NCI-H187 (cell line): ENCODE results near the gene DEDD.

ENCODE experiments used
- DNase-seq, 2 experiments: peaks; one replicate each; lab custom pipeline; 2025; lab: John Stamatoyannopoulos, UW

Gene DEDD

GRCh38 chr1:161091796-161092507, 40.5 kb downstream of the DEDD start:
- no peak for DNase-seq

DNA sequence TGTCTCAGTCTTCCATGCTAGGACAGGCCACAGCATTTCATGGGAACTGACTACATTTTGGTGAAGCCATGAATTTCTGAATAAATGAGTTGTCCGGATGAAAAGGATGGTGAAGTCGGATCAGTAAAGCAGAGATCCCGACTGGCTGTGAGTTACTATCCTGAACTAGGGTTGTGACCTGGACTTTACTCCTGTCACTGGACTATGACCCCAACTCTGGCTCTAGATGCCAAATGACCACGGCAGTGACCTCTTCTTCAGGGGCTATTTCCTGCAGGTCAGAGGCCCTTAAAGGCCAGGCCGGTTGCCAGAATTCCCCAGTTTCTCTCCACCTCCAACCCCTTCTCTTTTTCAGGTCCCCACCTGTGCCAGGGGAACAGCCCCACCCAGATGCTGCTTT, 41.4 kb downstream of the DEDD start:
- no peak for DNase-seq

- no peak for DNase-seq
Measured at GRCh38 chr1:161090617-161091016, 41.9 kb downstream of the DEDD start.

DNA sequence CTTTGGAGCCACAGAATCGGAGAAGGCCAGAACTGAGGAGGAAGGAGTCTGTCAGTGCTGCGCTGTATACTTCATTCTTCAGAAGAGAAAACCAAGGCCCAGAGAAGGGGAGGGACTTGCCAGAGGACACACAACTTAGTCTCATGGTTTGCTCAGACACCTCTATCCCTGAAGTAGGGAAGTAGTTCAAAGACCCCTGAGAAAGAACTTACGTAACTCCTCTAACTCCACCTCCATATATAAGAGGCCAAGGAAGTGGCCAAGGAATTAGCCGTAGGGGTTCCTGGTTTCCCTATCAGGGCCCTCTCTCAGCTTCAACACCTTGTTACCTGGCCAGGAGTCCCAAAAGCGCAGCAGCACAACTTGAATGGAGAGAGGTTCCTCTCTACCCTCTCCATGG, 42.5 kb downstream of the DEDD start:
- DNase-seq, result no peak

DNA sequence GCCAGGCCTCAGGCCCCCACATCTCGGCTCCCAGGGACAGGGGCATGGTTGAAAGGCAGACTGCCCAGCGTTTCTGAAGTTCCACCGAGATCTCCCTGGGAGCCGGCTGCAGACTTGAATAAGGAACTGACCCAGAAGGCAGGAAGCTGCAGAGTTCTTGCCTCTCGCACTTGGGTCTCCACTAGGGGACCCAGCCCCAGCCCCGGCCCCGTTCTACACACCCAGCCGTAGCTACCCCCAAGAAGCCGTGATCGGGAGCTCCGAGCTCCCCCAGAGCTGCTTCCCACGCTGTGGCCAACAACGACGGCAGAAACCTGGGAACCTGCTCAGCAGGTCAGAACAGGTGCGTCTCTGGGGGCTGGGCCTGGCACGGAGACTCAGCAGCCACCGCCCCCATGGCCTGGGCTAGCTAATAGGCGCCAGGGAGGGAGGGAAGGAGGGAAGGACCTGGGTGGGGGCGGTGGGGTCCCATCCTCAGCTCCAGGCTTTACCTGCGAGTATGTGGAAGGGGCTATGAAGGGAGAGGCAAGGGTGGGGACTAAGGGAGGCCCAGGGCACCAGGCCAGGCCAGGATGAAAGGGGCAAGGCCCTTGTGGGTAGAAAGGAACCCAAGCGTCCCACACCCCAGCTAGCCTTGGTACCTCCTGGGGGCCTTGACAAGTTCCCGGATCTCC, 43.1 kb downstream of the DEDD start, which contains the start of gene NECTIN4:
Gene NECTIN4 (minus strand): TSS at position 308 of the 674 bp plus-strand sequence. CDS start 262 bp downstream, at position 46.
- no peak for DNase-seq

DNA sequence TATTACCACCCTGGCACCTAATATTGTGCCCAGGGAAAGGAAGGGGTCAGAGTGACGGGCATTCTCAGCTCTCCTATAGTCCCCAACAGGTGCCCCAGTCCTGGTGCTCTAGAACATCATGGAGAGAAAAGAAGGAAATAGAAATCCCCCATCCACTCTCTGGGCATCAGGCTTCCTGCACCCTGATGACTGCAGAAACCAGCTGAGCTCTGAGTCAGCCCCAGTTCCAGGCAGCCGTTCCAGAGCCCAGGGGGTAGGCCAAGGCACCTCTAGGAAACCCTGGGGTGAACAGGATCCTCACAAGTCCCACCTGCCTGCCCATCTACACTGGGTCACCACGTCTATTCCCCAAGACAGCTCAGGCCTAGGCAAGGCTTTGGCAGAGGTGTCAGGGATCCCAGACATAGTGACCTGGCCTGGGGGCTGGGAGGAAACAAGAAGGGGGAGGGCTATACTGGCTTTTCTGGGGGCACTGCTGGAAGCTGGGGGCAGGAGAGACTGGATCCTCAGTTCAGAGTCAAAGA, 43.8 kb downstream of the DEDD start:
- DNase-seq, result no peak

DNA sequence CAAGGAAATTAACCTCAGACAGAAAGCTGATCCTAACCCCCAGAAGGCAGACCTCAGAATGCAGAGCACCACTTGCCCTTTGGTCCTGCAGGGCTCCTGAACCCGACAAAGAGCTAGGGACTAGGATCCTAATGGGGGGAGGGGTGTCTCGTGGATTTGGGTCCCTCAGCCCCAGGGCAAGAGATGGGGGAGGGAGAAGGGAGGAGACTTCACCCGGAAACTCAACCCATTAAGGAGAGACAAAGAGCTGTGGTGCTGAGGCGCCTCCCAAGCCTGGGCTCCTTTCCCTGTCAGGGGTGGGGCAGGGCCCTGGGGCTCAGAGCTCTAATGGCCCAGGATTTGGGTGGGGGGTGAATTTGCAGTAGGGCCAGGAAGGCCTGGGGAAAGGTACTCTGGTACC, 46.0 kb downstream of the DEDD start:
- no peak for DNase-seq

DNA sequence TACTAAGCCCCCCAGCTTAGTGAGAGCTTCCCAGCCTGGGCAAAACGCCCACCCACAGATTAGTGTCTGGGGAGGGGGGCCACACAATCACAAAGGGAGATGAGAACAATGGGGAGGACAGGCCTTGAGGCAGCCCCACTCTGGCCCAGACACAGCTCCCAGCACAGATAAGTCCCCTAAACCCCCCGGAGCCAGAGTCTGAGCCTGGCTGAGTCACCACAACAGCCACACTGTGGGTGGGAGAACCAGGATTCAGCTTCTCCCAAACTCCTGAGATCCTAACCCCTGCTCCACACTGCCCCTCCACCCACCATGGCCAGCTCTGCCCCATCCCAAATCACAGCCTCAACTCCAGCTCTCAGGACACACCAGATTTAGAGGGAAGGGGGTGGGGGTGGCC, 47.3 kb downstream of the DEDD start:
- no peak for DNase-seq

DNA sequence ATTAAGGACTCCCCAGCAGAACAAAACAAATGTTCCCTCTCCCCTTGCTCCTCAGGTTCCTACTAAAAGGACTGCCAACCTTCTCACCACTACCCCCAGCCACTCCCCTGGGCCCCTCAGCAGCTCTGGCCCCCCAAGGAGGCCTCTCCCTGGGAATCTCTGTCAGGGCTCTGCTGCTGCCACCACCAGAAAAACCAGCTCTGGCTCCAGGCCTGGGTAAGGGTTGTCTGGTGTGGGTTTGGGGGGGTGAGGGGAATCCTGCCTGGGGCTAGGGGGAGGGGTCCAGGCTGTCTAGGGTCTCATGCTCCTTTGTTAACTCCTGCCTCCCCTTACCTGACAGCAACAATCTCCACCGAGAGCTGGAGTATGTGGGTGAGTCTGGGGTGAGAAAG, 47.9 kb downstream of the DEDD start:
- no peak for DNase-seq

- DNase-seq, result no peak
Measured at GRCh38 chr1:161083748-161084596, 48.5 kb downstream of the DEDD start.

DNA sequence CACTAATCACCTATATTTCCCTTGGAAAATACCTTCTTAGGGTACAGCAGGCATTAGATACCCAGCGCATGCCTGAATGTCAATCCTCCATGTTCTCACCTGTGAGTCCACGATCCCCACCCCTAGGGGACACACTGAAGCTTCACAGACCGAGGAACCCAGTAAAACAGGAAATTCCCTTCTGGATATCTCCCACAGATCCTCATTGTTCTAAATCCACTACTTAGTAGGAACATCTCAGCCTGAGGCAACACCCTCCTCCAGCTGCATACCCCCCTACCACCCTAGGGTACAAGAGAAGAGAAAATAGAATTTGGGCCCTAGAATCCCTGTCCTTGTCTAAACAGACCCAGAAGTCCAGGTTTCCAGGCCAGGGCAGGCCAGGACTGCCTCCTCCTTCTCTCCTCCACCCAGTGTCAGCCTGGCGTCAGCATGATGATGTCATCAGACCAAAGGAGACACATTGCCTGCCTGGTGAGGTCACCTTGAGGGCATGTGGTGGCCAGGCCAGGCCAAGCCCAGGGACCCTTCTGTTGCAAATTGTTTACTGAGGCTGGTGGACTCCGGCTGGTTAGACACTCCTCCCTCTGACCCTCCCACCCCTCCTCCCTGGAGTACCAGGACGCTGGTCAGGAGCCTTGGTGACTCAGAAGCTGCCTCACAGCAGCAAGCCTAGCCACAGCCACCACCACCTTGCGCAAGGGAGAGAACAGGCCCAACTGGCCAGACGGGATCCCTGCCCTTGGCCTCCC, 49.3 kb downstream of the DEDD start:
- DNase-seq, result no peak

- DNase-seq, result no peak
Measured at GRCh38 chr1:161082483-161082882, 50.0 kb downstream of the DEDD start.

DNA sequence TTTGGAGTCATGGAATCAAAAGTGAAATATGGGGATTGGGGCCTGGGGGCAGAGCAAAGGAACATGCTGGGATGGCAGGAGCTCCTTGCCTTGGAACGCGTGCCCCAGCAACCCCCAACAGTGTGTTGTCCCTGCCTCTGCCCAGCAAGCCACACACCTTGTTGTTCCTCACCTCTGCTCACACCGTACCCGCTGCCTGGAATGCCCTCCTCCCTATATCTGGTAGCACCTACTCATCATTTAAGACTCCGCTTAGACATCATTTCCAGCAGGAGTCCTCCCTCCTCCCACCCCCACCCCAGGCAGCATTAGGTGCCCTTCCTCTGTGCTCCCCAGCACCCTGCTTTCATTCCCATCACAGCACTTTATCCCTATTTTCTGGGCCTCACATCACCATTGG, 50.9 kb downstream of the DEDD start:
- no peak for DNase-seq

GRCh38 chr1:161080441-161081405, 51.7 kb downstream of the DEDD start:
- DNase-seq, result no peak

DNA sequence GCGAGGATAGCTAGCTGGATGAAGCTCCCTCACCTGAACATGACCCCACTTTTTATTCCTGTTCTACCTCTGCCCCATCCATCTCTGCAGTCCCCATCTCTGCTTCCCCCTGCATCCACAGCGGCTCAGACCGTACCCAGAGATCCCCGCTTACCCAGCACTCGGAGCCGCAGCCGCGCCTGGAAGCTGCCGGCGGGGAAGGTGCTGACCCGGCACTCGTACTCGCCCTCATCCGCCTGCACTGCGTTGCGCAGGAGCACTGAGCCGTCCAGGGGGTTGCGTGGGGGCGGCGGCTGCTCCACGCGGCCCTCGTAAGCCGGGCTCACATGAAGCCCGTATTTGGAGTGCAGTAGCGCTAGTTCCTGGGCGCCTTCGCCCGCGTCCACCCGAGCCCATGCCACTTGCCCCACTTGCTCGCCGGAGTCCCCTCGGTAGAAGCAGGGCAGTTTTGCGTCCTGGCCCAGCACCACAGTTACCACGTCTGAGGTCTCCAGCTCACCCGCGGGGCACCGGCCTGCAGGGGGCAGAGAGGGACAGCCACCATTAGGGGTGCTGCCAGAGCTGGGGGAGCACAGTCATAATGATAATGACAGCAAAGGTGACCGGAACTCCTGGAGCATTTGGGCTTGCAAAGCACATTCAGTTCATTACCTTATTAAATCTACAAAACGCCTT, 52.9 kb downstream of the DEDD start:
- DNase-seq, result no peak

- no peak for DNase-seq
Measured at GRCh38 chr1:161077426-161077825, 55.0 kb downstream of the DEDD start.

DNA sequence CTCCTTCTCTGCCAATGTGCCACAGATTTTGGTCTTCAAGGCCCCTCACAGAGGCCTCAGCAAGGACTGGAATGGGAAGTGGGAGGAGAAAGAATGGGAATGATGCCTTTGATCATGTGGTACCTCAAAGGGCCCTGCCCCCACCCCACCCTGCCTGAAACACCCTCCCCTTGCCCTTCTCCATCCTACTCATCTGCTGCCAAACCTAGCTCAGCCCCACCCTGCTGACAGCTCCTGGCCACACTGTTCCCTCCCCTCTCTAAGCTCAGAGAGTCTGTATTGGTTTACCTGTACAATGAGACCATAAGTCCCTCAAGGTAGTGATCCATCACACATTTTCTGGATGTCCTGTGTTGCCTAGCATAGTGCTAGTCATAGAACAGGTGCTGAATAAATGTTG, 56.1 kb downstream of the DEDD start:
- DNase-seq, result no peak

DNA sequence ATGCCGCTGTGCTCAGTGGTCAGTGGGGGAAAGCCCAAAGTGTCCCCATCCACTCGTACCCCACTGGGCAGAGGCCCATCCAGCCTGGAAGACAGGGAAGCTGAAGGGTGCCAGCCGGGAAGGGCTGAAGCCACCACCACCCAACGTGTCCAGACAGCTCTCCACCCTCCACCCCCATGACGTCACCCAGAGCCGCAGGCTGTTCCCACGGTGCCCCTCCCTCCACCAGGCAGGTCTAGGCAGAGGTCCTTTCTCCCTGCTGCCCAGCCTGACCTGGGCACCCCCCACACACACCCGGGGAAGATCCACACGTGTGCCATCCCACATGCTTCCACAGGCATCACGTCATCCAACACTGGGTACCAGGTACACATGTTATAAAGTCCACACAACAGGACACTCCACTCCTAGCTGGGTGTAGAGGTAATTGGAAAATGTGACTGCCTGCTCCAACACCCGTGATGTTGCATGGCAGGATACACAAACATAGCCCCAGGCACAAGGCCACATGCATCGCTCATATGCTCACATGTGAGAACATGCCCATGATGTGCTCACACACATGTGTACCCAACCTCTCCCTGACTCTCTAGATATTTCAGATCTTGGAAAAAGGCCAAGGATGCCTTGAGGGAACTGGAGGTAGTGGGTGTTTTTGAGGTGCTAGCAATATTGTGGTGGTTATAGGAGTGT, 57.6 kb downstream of the DEDD start:
- DNase-seq, result no peak

DNA sequence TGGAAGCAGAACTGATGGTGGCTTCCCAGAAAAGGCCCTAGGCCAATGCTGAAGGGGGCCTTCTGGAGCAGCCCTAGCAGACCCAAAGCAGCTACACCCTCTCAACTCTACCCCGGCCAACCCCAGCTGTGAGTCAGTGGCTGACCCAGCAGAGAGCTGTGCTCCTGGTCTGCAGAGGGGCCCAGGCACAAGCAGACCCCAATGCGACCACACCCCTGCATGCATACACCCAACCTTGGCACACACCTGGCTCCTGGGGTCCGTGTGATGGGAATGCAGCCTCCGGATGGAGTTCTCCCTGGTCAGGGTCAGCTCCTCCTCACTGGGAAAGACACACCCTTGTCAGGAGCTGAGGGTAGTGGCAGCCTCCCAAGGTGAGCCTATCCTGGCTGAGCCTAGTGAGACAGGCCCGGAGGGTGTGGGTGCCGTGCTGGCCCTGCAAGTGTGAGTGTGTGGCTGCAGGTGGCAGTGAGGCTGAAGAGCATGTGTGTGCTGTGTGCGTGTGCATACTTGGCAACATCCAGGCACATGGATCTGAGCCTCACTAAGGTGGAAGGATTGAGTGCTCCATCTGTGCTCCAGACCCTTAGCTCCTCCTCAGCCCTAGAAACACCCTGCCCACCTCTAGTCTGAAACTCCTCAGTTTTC, 58.9 kb downstream of the DEDD start:
- no peak for DNase-seq
